ENCODE results near the gene NOTUM. TPM values are rescaled to one million over a fixed set of nuclear protein-coding genes. Genes with fewer than 3 reads are reported as not detected.

Gene NOTUM
- polyA plus RNA-seq, 3 donors: not detected

GRCh38 chr17:81947189-81947588 lies 13.8 kb downstream of the NOTUM start, which contains the start of gene MYADML2:
Gene MYADML2, minus strand, starts transcription at chr17:81947233. Its CDS starts 5,492 bp downstream, at chr17:81941741.
- no peak for DNase-seq
- Histone ChIP-seq H3K79me2 (ENCODE audit: insufficient read depth, low read length) (no peaks in the 10 kb centered on the region), H3K4me2 (replicated peaks; ENCODE audit: extremely low read depth, low read length, poor library complexity, severe bottlenecking) (no peak within 1 kb of the TSS), H3K9me3 (replicated peaks in 1 of 2; ENCODE audit: control insufficient read depth in 1 of 2, insufficient read depth in 1 of 2, low read length in 2 of 2) (no peaks in the 10 kb centered on the region), H4K20me1 (ENCODE audit: insufficient read depth, low read length) (no peaks in the 10 kb centered on the region), H3K4me1 (ENCODE audit: control insufficient read depth in 1 of 2, insufficient read depth in 2 of 2, low read length in 2 of 2) (no peaks in the 10 kb centered on the region), H3K4me3 (replicated peaks in 1 of 3; ENCODE audit: low read depth in 2 of 3, low read length in 3 of 3) (no peak within 1 kb of the TSS), H3K27me3 (ENCODE audit: control insufficient read depth in 2 of 2, insufficient read depth in 2 of 2, low read length in 2 of 2) (no peaks in the 10 kb centered on the region), H3K36me3 (replicated peaks in 1 of 2; ENCODE audit: control insufficient read depth in 1 of 2, insufficient read depth in 2 of 2, low read length in 2 of 2) (no peaks in the 10 kb centered on the region), H3K9ac (ENCODE audit: insufficient read depth, low read length, poor library complexity, severe bottlenecking) (no peak within 1 kb of the TSS), H2AFZ (ENCODE audit: insufficient read depth, low read depth, low read length, poor library complexity, severe bottlenecking) (no peak within 1 kb of the TSS), H3K27ac (ENCODE audit: low read depth in 1 of 2, low read length in 2 of 2) (no peak within 1 kb of the TSS)
- intact Hi-C loops (cut with micrococcal nuclease): no loop called here
- Mint-ChIP-seq H3K27ac (peak within 1 kb of the TSS in 1 of 7 donors; percentile 15), H3K27me3 (ENCODE audit: low read depth in 3 of 3) (peaks cover 10 to 23% (median 19%) of the 10 kb centered on the region in 3 donors), H3K4me3 (no peak within 1 kb of the TSS), H3K9me3 (no peaks in the 10 kb centered on the region), H3K4me1 (no peaks in the 10 kb centered on the region), H3K36me3 (no peaks in the 10 kb centered on the region)
- no peak for TF ChIP-seq CTCF (IDR thresholded peaks at IDR 0.05)
- WGBS (ENCODE audit: insufficient coverage): 100% methylated on average over 11 of the region's 13 CpGs

GRCh38 chr17:81944858-81945257 lies 16.1 kb downstream of the NOTUM start:
- H2AFZ ChIP-seq (ENCODE audit: insufficient read depth, low read depth, low read length, poor library complexity, severe bottlenecking): no peak overlapping the region
- no peaks in the 10 kb centered on the region for H3K9me3 ChIP-seq (replicated peaks in 1 of 2; ENCODE audit: control insufficient read depth in 1 of 2, insufficient read depth in 1 of 2, low read length in 2 of 2)
- no peaks in the 10 kb centered on the region for H3K4me1 ChIP-seq (ENCODE audit: control insufficient read depth in 1 of 2, insufficient read depth in 2 of 2, low read length in 2 of 2)
- peaks cover 0 to 3% of the 10 kb centered on the region in 2 donors for H3K27me3 ChIP-seq (ENCODE audit: control insufficient read depth in 2 of 2, insufficient read depth in 2 of 2, low read length in 2 of 2)
- no peak overlapping the region for H3K9ac ChIP-seq (ENCODE audit: insufficient read depth, low read length, poor library complexity, severe bottlenecking)
- H3K4me3 ChIP-seq (replicated peaks in 1 of 3; ENCODE audit: low read depth in 2 of 3, low read length in 3 of 3): no peak overlapping the region
- no peak overlapping the region for H3K4me2 ChIP-seq (replicated peaks; ENCODE audit: extremely low read depth, low read length, poor library complexity, severe bottlenecking)
- no peak for TF ChIP-seq CTCF (IDR thresholded peaks at IDR 0.05)
- no peak for DNase-seq
- no peak overlapping the region for H3K4me3 Mint-ChIP-seq
- intact Hi-C loops (cut with micrococcal nuclease): no loop called here
- no peaks in the 10 kb centered on the region for H3K4me1 Mint-ChIP-seq
- no peaks in the 10 kb centered on the region for H3K36me3 Mint-ChIP-seq
- no peaks in the 10 kb centered on the region for H3K36me3 ChIP-seq (replicated peaks in 1 of 2; ENCODE audit: control insufficient read depth in 1 of 2, insufficient read depth in 2 of 2, low read length in 2 of 2)
- no peak overlapping the region for H3K27ac Mint-ChIP-seq
- H4K20me1 ChIP-seq (ENCODE audit: insufficient read depth, low read length): no peaks in the 10 kb centered on the region
- H3K27me3 Mint-ChIP-seq (ENCODE audit: low read depth in 3 of 3): peaks cover 5 to 31% (median 20%) of the 10 kb centered on the region in 3 donors
- no peaks in the 10 kb centered on the region for H3K9me3 Mint-ChIP-seq
- H3K79me2 ChIP-seq (ENCODE audit: insufficient read depth, low read length): no peaks in the 10 kb centered on the region
- H3K27ac ChIP-seq (ENCODE audit: low read depth in 1 of 2, low read length in 2 of 2): no peak overlapping the region
- WGBS (ENCODE audit: insufficient coverage): 94% methylated on average over 8 of the region's 9 CpGs

Measured in CD14-positive monocyte (primary cell).